GM20000 (cell line): Measurements from ENCODE around the gene PDE11A.
"Not testable (repeated sequence)": the region's sequence is repeated elsewhere in the genome, so short reads cannot be mapped to it uniquely, and the experiment has no call there.

ENCODE experiments used
- DNase-seq: peaks from one replicate; pipeline ENCODE4 v3.0.0; 2012; ENCODE audit warnings: low spot score
- CTCF ChIP-seq: IDR thresholded peaks from 2 replicates; pipeline ENCODE4 v1.5.1; 2012; ENCODE audit warnings: mild to moderate bottlenecking, control low read depth; ENCODE audit errors: extremely low read depth, missing control alignments

PDE11A gene

GRCh38 chr2:178093471-178093870 lies 20.9 kb upstream of the PDE11A start:
- no peak for DNase-seq
- TF ChIP-seq CTCF: no peak

GRCh38 chr2:178088774-178089270 lies 16.2 kb upstream of the PDE11A start:
- no peak for TF ChIP-seq CTCF
- DNase-seq: no peak

GRCh38 chr2:178084273-178084672 lies 11.7 kb upstream of the PDE11A start:
- no peak for DNase-seq
- no peak for TF ChIP-seq CTCF

GRCh38 chr2:178082408-178083045 lies 9.9 kb upstream of the PDE11A start:
- no peak for DNase-seq
- no peak for TF ChIP-seq CTCF

GRCh38 chr2:178079279-178079678 lies 6.7 kb upstream of the PDE11A start:
- not testable (repeated sequence) for DNase-seq

- no peak for TF ChIP-seq CTCF
- DNase-seq: no peak
Measured at GRCh38 chr2:178076130-178076529, 3.6 kb upstream of the PDE11A start.

- TF ChIP-seq CTCF: no peak
- DNase-seq: no peak
Measured at GRCh38 chr2:178075006-178075326, 2.4 kb upstream of the PDE11A start.
